Superior temporal gyrus (tissue), 1 donor: ENCODE data around the gene ADGRA3.
"Not testable (repeated sequence)": the region's sequence is repeated elsewhere in the genome, so short reads cannot be mapped to it uniquely, and the experiment has no call there.

ENCODE experiments used
- DNase-seq: peaks from one replicate; pipeline ENCODE4 v3.0.0-alpha.2; 2016; ENCODE audit errors: extremely low spot score

The ADGRA3 gene

DNA sequence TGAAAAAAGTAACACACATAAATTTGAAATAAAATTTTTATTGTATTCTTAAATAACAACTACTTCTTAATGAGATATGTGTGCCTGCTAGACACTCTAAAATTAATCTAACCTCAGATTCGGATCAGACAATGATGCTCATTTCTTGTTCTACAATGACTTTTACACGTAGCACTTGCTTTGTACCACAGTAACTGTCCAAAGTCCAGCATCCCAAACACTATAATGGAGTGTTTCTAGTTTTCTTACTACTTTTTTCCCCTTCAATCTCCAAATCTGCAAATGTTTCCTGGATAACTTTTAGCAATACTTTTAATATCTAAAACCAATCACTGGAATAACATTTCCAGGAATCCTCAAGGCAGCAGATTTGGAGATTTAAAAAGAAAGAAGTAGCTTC, 75.9 kb downstream of the ADGRA3 start:
- no peak for DNase-seq

DNA sequence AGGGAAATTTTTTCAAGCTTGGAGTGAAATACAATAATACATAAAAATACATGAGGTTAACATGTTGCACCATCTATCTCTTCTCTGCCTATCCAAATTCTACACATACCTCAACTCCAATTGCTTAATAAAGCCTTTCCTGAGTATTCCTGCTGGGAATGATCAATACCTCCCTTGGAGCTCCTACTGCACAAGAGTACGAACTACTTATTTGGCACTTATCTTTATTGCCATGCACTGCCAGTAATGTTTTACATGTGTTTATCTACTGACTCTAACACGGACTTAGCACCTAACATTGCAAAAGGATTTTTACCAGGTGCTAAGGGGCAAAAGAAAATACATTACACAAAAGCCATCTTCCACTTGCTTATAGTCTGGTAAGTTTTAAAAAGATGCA, 80.2 kb downstream of the ADGRA3 start:
- DNase-seq: no peak

DNA sequence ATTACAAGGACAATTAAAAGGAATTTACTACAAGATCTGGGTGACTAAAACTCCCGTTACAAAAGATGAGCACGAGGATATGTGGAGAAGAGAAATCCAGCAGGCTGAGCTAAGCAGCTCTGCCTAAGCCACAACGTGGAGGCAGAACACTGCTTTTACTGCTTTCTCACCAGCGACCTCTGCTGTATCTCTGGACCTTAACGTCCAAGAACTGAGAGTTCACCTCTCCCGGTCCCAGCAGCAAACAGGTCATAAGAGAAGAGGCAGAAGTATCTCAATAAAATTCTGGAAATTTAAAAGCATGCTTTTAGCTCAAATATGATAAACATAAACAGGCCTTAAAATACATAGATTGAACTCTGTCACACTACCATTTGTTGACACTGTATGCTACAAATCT, 81.0 kb downstream of the ADGRA3 start:
- peak; percentile 42 for DNase-seq

DNA sequence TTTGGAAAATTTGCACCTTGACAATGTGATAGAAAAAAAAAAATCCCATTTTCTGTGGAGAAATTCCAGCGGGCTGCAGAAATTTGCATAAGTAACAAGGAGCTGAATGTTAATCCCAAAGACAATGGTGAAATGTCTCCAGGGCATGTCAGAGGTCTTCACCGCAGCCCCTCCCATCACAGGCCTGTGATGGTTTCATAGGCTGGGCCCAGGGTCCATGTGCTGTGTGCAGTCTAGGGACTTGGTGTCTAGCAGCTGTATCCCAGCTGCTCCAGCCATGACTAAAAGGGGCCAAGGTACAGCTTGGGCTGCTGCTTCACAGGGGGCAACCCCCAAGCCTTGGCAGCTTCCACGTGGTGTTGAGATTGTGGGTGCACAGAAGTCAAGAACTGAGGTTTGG, 85.2 kb downstream of the ADGRA3 start:
- no peak for DNase-seq

DNA sequence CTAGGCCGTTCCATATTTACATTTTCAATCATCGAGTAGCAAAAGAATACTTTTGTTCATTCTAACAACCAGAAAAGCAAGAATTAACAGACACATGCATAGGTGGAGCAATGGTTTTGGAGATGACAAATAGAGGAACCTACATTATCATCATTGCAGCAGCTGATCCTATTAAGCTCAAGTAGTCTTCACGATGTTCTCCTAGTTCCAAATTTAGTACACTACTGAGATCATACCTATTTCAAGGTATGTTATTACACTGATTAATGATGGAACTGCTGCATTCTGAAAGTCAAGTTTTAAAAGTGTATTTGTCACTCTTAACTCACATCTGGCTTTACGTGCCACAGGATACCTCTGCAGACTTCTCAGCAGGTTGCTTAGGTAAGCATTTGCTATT, 87.4 kb downstream of the ADGRA3 start:
- no peak for DNase-seq

DNA sequence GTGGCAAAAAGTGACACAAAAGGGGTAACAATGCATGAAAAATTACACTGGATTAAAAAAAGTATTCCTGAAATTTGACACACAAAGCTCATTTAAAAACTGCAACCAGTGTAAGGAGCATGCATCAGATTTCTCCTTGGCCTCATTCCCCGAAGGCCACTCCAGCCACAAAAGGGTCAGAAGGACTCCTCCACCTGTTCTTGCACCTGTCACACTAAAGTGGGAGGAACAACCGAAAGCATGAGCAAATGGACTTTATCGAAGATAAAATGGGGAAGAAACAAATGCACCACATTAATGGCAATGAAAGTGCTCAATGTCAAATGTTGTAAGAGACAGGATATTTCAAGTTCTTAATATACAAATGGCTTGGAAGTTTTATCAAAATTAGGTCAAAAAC, 88.2 kb downstream of the ADGRA3 start:
- no peak for DNase-seq

DNA sequence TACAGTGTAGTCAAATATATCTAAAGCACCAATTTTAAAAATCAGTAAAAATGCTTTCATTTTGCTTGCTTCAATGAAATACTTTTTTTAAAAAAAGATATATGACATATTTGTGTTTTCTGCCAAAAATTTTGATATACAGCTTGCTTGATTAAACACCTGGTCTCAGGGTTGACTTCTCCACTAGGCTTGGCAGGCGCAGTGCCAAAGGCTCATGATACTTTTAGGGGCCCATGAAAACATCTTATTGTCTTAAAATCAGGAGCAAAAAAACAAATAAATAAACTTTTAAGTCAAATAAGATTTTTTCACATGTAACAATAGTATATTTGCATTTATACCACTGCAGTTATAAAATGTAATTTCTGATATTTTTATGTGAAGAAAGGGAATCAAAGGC, 95.6 kb downstream of the ADGRA3 start:
- DNase-seq: no peak

DNA sequence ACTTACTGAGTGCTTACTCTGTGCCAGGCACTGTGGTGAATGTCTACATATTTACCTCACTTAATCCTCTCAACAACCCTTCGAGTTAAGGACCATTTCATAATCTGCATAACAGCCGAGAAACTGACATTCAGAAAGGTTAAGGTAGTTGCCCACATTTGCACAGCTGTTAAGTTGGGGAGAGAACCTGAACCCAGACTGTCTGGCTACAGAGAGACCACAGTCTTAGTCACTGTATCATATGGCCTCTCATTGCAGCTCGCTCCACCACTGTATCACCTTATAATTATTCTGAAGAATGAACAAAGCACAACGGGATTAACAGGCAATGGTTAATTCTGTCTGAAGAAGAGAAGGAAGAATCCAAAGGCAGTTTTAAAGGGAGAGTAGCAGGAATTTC, 98.5 kb downstream of the ADGRA3 start:
- DNase-seq: no peak

DNA sequence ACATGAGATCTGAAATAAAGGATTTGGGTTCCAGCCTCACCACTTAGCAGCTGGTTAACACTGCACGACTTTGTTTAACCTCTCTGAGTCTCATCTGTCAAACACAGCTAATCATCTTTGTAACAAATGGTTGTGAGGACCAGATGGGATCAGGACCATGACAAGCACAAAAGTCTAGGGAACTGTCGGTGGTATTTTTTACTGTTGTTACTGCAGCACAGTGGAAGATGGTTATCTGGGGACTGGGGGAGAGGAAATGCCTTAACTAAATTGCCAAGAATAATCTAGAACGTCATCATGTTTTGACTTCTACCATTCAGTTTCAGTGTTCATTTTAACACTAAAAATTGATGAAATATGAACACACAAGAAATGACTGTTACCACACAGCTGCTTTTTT, 99.5 kb downstream of the ADGRA3 start:
- no peak for DNase-seq

DNA sequence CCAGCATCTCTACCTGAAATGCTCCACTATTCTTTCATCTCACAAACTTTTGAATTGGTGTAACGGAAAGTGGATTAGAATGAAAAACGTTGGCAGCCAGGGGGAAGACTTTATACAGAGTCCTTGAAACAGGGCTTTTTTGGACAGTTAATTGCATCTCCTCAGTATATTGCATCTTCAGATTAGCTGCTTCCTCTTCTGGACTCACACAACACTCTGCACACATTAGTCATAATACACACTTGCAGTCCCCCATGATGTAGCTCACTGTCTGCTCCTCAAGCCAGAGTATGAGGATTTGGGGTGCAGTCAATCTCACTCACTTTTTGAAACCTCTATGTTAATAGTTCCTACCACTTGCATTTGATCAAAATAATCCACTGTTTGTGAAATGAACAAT, 101.0 kb downstream of the ADGRA3 start:
- no peak for DNase-seq

DNA sequence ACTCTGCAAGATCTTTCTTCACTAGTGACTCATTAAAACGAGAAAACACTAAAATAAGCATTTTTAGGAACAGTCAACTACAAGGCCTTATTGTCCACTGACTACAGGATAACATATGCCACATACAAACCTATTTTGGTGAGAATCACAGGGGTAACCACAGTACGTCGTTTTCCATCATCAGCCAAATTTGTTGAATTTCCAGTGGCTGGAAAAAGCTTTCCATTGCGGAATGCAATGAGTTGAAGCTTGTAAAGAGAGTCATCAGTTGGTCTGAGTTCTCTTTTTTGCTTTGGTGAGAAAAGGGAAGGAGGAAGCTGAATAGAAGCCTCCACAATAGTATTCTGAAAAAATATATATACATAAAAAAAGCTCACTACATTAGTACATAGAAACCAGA, 102.4 kb downstream of the ADGRA3 start:
- DNase-seq: no peak

DNA sequence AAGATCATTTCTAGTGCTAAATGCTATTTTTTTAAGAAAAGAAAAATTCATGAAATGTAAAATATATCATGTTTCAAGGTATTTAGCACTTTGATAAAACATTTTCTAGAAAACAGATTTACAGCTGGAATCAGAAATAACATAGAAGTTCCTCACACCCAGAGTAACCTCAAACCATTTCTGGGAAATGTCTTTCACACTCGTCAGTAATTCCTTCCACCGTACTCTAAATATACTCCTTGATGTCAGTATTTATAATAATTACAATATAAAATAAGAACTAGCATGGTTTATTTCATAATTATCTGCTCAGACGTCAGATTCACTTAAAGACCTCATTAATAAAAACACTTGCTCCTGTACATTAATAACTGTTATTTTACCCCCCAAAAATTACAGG, 103.9 kb downstream of the ADGRA3 start:
- no peak for DNase-seq

DNA sequence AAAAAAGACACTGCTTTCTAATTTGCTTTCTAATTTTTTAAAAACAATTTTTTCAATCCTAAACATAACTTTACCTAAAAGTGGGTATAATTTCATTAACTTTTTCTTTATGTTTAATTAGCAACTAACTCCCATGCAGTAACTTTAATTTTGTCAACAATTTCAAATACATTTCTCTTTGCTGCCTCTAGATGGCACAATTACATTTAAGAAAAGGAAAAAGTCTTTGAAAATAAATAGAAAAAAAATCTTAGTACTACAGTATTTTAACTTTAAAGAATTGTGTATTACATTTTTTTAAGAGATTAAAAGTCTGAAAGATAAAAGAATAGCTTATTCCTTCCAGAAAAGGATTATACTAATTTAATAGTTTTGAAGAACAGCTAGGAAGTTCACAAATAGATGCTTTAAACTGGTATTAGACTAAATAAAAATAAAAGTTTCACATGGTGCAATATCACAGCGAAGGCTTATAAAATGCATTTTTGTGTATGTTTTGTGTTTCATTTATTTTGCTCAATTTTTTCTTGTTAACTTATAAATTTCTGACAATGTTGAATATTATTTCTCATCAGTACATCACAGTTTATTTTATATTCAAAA, 105.1 kb downstream of the ADGRA3 start:
- DNase-seq: peak; percentile 56

DNA sequence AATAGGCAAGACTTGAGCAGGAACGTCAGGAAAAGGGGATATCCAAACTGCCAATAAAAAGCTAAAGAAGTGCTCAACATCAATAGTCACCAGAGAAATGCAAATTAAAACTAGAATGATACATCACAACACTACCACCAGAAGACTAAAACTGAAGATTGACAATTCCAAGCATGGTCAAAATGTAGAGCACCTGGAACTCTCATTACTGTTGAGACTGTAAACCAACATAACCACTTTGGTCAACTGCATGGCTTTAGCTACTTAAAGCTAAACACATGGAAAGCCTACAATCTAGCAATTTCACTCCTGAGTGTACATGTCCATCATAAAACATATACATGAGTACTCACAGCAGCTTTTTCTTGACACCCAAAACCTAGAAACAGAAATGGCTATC, 107.4 kb downstream of the ADGRA3 start:
- DNase-seq: no peak

DNA sequence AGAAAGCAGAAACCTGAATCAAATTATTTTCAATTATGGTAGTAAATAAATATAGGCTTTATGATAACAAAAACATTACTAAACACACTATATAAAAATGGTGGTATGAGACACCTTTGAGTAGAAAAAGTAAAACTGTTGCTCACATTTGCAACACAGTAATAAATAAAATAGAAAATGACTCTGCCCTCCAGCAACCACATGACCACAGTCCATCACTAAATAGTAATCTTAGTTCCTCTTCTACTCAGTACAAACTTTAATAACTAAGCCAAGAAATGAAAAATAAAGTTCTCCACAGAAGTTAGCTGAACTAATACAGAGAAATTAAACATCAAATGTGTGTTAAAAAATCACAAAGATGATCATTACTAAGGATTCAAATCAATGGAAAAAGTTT, 108.5 kb downstream of the ADGRA3 start:
- DNase-seq: no peak

DNA sequence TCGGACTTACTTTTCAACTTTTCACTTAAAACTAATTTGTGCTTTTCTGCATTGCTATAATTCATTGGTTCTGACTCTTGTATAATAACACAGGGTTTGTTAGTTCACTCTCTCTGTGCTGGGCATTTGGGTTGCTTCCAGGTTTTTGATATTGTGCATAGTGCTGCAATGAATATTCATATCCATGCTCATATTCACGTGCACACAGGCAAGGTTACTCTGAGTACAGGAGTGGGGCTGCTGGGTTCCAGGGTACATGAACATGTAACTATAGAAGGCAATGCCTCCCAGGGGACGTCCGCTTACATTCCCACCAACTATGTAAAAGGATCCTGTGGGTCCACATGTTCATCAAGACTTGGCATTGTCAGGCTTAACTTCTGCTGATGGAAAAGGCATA, 117.2 kb downstream of the ADGRA3 start:
- DNase-seq: no peak

DNA sequence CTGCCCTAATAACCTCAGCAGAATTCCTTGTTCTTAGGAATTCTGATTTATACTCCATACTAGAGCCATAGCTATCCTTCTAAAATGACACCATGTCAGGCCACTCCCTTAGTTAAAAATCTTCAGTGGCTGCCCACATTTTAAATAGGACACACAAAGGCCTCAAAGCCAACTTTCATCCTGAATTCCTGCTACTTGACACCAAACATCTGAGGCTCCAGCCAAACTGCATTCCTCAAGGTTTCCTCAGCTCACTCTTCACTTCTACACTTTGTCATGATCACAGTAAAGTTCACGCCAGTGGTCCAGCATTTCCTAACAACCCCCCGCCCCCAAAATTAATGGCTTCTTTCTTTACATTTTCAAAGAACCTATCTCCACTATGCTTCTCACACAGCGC, 124.3 kb downstream of the ADGRA3 start:
- DNase-seq: no peak

DNA sequence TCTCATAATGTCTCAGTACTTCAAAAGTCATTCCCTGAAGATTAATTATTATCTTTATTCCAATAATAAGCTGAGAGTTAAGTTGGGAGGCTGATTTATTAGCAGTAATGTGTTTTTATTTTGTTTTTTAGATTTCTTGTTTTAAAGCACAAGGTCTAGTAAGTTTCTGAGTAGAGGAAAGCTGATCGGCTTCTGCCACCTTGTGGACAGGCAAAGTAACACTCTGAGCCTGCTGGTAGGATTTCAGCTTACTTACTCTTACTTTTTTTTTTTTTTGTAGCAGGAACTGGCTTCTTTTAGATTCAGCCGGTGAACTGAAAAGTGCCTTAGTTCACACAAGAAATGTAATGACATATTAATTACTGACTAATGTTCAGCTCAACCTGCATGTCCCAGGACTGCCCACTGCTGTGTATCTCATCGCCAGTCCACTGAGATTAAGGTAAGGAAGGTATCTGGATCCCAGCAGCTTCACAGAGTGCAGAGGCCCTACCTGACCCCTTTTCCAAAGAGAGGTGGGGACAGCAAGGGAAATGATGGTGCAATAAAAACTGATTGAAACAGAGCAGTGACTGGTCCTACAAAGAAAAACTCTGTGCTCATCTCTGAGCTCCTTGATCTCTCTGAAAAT, 126.5 kb downstream of the ADGRA3 start:
- peak; percentile 85 for DNase-seq

DNA sequence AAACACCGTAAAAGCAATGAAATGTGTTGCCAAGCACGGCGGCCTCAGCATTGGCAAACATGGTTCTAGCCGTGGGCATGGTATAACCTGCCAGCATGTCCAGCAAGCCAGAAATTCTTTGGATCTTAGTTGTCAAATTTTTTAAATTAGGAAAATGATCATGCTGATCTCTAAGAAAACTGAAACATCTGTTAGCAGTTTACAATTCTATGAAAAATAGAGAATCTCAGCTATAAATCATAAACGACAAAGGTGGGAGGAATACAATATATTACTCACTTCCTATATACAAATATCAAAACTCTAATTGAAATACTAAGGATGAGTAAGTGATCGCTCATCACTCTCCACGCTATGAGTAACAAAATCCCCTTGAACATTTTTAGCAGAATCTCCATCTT, 130.3 kb downstream of the ADGRA3 start:
- no peak for DNase-seq

DNA sequence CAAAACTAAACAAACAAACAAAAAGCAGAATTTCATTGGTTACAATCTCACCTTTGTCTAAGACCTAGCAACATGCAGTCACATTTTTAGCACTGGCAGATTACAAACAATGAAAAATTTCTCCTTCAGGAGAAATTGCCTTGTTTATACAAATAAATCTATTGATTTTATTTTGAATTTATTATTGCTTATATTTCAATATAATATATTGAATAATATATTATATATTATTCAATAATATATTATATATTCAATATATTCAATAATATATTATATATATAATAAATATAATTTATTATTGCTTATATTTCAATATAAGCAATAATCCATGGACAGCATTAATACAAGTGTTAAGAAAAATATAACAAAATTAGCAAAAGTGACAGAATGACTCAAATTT, 131.7 kb downstream of the ADGRA3 start:
- DNase-seq: no peak

DNA sequence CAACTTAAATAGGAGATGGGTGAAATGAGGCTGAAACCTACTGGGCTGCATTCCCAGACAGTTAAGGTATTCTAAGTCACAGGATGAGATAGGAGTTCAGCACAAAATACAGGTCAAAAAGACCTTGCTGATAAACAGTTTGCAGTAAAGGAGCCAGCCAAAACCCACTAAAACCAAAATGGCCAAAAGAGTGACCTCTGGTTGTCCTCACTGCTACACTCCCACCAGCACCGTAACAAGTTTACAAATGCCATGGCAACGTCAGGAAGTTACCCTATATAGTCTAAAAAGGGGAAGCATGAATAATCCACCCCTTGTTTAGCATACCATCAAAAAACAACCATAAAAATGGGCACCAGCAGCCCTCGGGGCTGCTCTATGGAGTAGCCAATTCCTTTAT, 133.7 kb downstream of the ADGRA3 start:
- not testable (repeated sequence) for DNase-seq

DNA sequence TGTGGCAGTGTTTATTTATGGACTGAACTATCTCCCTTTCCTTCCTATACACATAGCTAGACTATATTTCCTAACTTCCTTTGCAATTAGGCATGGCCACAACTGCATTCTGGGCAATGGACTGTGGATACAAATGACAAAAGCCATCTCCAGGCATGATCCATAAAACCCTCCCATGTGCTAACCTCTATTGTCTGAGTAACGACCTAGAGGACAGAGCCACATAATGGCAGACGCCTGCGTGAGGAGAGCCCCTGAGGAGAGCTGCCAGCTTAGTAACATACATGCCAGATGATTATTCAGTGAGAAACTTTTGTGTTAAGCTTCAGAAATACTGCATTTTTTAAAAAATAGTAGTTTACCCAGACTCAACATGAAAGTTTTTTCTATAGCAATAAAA, 142.9 kb downstream of the ADGRA3 start:
- DNase-seq: no peak

DNA sequence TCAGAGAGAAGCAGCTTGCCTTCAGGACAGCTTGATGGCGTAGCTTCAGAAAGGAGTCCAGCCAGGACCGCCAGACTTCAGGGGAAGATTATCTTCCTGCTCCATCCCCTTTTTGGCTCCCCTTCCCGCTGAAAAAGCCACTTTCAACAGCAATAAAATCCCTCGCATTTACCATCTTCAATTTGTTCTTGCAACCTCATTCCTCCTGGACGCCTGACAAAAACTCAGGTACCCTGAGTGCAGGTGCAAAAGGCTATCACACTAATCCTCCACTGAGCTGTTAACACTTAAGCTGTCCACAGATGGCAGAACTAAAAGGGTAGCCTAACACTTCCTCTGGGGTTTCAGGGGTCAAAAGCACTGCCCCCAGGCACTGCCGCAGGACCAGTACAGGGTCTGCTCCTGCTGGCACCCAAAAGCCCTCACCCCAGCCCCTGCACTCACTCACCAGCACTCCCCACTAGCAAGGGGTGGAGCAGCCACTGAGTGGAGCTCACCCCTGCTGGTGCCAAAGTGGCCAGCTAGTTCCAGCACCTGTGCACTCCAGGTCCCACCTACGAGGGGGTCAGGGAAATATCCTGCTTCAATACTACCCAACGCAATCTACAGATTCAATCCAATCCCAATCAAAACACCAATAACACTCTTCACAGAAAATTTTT, 145.8 kb downstream of the ADGRA3 start:
- DNase-seq: no peak

DNA sequence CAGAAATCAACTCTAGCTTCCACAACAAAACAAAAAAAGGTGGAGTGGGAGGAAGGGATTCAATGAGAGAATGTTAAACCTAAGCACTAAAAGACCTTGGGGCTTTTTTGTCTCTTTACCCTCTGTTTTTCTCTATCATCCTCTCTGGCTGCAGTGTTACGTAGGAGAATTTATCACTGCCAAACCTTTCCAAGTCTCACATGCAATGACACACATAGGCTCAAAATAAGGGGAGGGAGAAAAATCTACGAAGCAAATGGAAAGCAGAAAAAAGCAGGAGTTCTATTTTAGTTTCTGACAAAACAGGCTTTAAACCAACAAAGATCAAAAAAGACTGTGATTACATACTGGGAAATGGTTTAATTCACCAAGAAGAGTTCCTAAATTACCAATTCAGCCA, 152.1 kb downstream of the ADGRA3 start:
- peak; percentile 46 for DNase-seq
